Loucy (cell line): Measurements from ENCODE around the gene OR8A1.

ENCODE experiments used
- H2AFZ ChIP-seq: fragments of 200-600 bp; sonication (generic); 2 replicates; pipeline ENCODE4 v1.6.0; 2016; ENCODE audit warnings: antibody characterized with exemption, mild to moderate bottlenecking, low read length, moderate library complexity
- H3F3A ChIP-seq: fragments of 200-600 bp; 2 replicates; pipeline ENCODE4 v1.6.0; 2016; ENCODE audit warnings: antibody characterized with exemption, low read depth, mild to moderate bottlenecking
- H3K27me3 ChIP-seq: fragments of 200-600 bp; sonication (generic); 2 replicates; pipeline ENCODE4 v1.6.1; 2014; ENCODE audit warnings: low read length, mild to moderate bottlenecking; ENCODE audit not compliant: insufficient read depth, poor library complexity, severe bottlenecking
- H3K36me3 ChIP-seq: fragments of 200-600 bp; sonication (generic); 2 replicates; pipeline ENCODE4 v1.6.1; 2016; ENCODE audit warnings: low read length; ENCODE audit not compliant: insufficient read depth
- H3K4me1 ChIP-seq: fragments of 200-600 bp; sonication (generic); 2 replicates; pipeline ENCODE4 v1.5.1; 2014; ENCODE audit warnings: low read length, mild to moderate bottlenecking; ENCODE audit not compliant: insufficient read depth, poor library complexity, severe bottlenecking
- H3K4me2 ChIP-seq: fragments of 200-600 bp; sonication (generic); 2 replicates; pipeline ENCODE4 v1.6.0; 2014; ENCODE audit warnings: antibody characterized with exemption, low read length, low read depth, mild to moderate bottlenecking; ENCODE audit not compliant: poor library complexity, severe bottlenecking
- H3K4me3 ChIP-seq: fragments of 200-600 bp; sonication (generic); 2 replicates; pipeline ENCODE4 v1.5.1; 2014; ENCODE audit warnings: low read length, mild to moderate bottlenecking, mixed read lengths; ENCODE audit not compliant: poor library complexity, severe bottlenecking
- H3K79me2 ChIP-seq: fragments of 200-600 bp; sonication (generic); 2 replicates; pipeline ENCODE4 v1.6.1; 2014; ENCODE audit warnings: low read length; ENCODE audit not compliant: insufficient read depth
- H3K9ac ChIP-seq: fragments of 200-600 bp; sonication (generic); 2 replicates; pipeline ENCODE4 v1.6.0; 2014; ENCODE audit warnings: mild to moderate bottlenecking, low read depth, low read length, moderate library complexity; ENCODE audit not compliant: poor library complexity, severe bottlenecking
- H3K9me2 ChIP-seq: fragments of 200-600 bp; sonication (generic); replicated peaks from 2 replicates; pipeline ENCODE4 v1.6.1; 2016; ENCODE audit warnings: low read depth, low read length, mixed read lengths
- H3K9me3 ChIP-seq: fragments of 200-600 bp; sonication (generic); 2 replicates; pipeline ENCODE4 v1.6.1; 2014; ENCODE audit warnings: mild to moderate bottlenecking, antibody characterized with exemption, low read length, low read depth; ENCODE audit not compliant: insufficient read depth
- H4K20me1 ChIP-seq: fragments of 200-600 bp; sonication (generic); 2 replicates; pipeline ENCODE4 v1.6.0; 2014; ENCODE audit warnings: antibody characterized with exemption, low read length, mild to moderate bottlenecking; ENCODE audit not compliant: insufficient read depth, poor library complexity, severe bottlenecking
- EZH2phosphoT487 ChIP-seq: fragments of 200-600 bp; IDR thresholded peaks from 2 replicates; pipeline ENCODE4 v1.6.1; 2018; ENCODE audit warnings: antibody characterized with exemption, mild to moderate bottlenecking, moderate library complexity, borderline replicate concordance
- TF ChIP-seq, protein P1 (sequence below): fragments of 200-600 bp; sonication (generic); conservative IDR thresholded peaks from 2 replicates; pipeline ENCODE4 v1.5.1; 2014; ENCODE audit warnings: mild to moderate bottlenecking, antibody characterized with exemption, low read length

The OR8A1 gene

DNA sequence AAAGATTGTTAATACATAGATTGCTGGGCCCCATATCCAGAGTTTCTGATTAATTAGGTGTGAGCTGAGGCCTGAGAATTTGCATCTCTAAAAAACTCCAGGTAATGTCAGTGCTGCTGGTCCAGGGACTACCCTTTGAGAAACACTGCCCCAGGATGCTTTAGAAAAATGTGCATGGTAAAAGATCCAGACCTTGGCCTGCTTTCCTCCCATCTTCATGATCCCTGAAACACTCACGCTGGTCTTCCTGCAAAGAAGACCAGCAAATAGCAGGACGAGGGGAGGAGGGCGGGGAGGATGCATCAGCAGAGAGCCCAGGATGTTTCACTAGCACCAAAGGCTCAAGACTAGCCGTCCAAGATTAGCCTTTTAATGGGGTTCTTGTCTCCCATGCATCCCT is at the start of gene OR8A1:
Gene OR8A1 (plus strand): TSS at position 301 of the 400 bp plus-strand sequence. CDS start 123 bp downstream, outside the sequence.
- H3K4me1 ChIP-seq = no peaks in the 10 kb centered on the region
- H3K9me2 ChIP-seq = no peaks in the 10 kb centered on the region

DNA sequence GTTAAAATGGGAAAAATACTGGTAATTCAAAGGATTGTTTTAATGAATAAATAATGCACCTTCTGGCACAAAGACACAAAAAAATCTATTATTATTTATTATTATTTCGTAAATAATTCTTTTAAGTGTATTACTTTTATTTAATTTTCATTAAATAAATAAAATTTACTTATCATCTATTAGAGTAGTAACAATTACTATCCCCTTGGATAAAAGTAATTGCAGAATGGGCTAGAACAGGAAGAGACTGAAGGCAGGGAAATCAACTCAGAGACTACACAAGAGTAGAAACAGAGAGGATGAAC is 49.3 kb upstream of the OR8A1 start:
- no peaks in the 10 kb centered on the region for H4K20me1 ChIP-seq
- no peaks in the 10 kb centered on the region for H3K27me3 ChIP-seq

More for the DNA sequence above, at the start of gene OR8A1:
- no peak within 1 kb of the TSS for H3K4me2 ChIP-seq
- no peaks in the 10 kb centered on the region for H3K79me2 ChIP-seq
- no peaks in the 10 kb centered on the region for H3K27me3 ChIP-seq
- H3K36me3 ChIP-seq = no peaks in the 10 kb centered on the region
- TF ChIP-seq, protein P1, sequence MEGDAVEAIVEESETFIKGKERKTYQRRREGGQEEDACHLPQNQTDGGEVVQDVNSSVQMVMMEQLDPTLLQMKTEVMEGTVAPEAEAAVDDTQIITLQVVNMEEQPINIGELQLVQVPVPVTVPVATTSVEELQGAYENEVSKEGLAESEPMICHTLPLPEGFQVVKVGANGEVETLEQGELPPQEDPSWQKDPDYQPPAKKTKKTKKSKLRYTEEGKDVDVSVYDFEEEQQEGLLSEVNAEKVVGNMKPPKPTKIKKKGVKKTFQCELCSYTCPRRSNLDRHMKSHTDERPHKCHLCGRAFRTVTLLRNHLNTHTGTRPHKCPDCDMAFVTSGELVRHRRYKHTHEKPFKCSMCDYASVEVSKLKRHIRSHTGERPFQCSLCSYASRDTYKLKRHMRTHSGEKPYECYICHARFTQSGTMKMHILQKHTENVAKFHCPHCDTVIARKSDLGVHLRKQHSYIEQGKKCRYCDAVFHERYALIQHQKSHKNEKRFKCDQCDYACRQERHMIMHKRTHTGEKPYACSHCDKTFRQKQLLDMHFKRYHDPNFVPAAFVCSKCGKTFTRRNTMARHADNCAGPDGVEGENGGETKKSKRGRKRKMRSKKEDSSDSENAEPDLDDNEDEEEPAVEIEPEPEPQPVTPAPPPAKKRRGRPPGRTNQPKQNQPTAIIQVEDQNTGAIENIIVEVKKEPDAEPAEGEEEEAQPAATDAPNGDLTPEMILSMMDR = no peak
- TF ChIP-seq EZH2phosphoT487 = no peak
- no peak within 1 kb of the TSS for H3K9ac ChIP-seq
- no peaks in the 10 kb centered on the region for H3F3A ChIP-seq
- no peaks in the 10 kb centered on the region for H4K20me1 ChIP-seq
- H3K4me3 ChIP-seq = no peak within 1 kb of the TSS
- no peak within 1 kb of the TSS for H2AFZ ChIP-seq
- H3K9me3 ChIP-seq = no peaks in the 10 kb centered on the region

DNA sequence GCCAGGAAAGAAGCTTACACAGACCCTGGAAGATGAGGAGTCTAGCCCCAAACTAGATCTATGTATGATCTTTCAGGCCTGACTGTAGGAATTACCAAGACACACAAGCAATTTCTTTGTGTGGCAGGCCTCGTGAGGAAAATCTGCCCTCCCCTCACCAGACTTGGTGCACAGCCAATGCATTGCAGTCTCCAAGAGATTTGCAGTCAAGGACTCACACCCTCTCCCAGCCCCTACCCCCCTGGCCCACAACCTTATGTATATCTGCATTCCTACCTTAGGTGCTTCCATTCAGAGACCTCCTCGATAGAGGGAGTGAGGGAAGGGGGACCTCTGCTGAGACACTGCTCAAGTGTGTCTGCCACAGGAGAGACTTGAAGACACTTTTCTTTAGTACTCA is 36.2 kb upstream of the OR8A1 start:
- TF ChIP-seq, protein P1 = no peak
- no peak for TF ChIP-seq EZH2phosphoT487
- no peak overlapping the region for H3K4me2 ChIP-seq
- H3K9me3 ChIP-seq = no peaks in the 10 kb centered on the region
- no peaks in the 10 kb centered on the region for H3F3A ChIP-seq
- H3K4me1 ChIP-seq = no peaks in the 10 kb centered on the region
- H3K79me2 ChIP-seq = no peaks in the 10 kb centered on the region
- no peaks in the 10 kb centered on the region for H3K9me2 ChIP-seq
- H2AFZ ChIP-seq = no peak overlapping the region
- no peak overlapping the region for H3K4me3 ChIP-seq
- H3K36me3 ChIP-seq = no peaks in the 10 kb centered on the region
- no peaks in the 10 kb centered on the region for H4K20me1 ChIP-seq
- H3K27me3 ChIP-seq = no peaks in the 10 kb centered on the region
- H3K9ac ChIP-seq = no peak overlapping the region

More for the DNA sequence above, 49.3 kb upstream of the OR8A1 start:
- H2AFZ ChIP-seq = no peak overlapping the region
- H3K4me2 ChIP-seq = no peak overlapping the region
- no peaks in the 10 kb centered on the region for H3K79me2 ChIP-seq
- no peaks in the 10 kb centered on the region for H3K9me3 ChIP-seq
- H3K9ac ChIP-seq = no peak overlapping the region
- no peaks in the 10 kb centered on the region for H3F3A ChIP-seq
- no peaks in the 10 kb centered on the region for H3K4me1 ChIP-seq
- H3K9me2 ChIP-seq = no peaks in the 10 kb centered on the region
- TF ChIP-seq, protein P1 = no peak
- TF ChIP-seq EZH2phosphoT487 = no peak
- no peaks in the 10 kb centered on the region for H3K36me3 ChIP-seq
- no peak overlapping the region for H3K4me3 ChIP-seq
